Esophagus muscularis mucosa (tissue), 4 donors: Measurements from ENCODE around the gene PTPN14. TPM values are rescaled to one million over a fixed set of nuclear protein-coding genes. Genes with fewer than 3 reads are reported as not detected.

ENCODE experiments used
- DNase-seq: peaks from one replicate; pipeline ENCODE4 v3.0.0-alpha.2; 2017; ENCODE audit errors: extremely low spot score
- H3K27ac ChIP-seq, 4 donors: fragments of 200-600 bp; sonication (generic); replicated peaks in 1 of 4; 1 replicate in 3 of 4; 2 replicates in 1 of 4; pipeline ENCODE4 v1.5.1; 2016 to 2019; ENCODE audit warnings: mild to moderate bottlenecking in 1 of 4
- H3K27me3 ChIP-seq, 4 donors: fragments of 200-600 bp; sonication (generic); one replicate each; pipeline versions ENCODE4 v1.5.1 to v1.6.0; 2016 to 2019
- H3K36me3 ChIP-seq, 4 donors: fragments of 200-600 bp; sonication (generic); one replicate each; pipeline ENCODE4 v1.5.1; 2016 to 2019
- H3K4me1 ChIP-seq, 4 donors: fragments of 200-600 bp; sonication (generic); one replicate each; pipeline ENCODE4 v1.5.1; 2016 to 2019
- H3K4me3 ChIP-seq, 4 donors: fragments of 200-600 bp; sonication (generic); 1 replicate in 2 of 4; 2 replicates in 2 of 4; pipeline ENCODE4 v1.5.1; 2016 to 2019; ENCODE audit warnings: mild to moderate bottlenecking in 4 of 4, moderate library complexity in 1 of 4
- H3K9me3 ChIP-seq, 4 donors: fragments of 200-600 bp; sonication (generic); 1 replicate in 3 of 4; 2 replicates in 1 of 4; pipeline ENCODE4 v1.5.1; 2016 to 2019
- CTCF ChIP-seq, 3 experiments: fragments of 200-600 bp in 2 of 3; fragments of 450-650 bp in 1 of 3; sonication (generic) in 2 of 3; IDR thresholded peaks; one replicate each; pipeline ENCODE4 v1.5.1; 2017 to 2019; ENCODE audit warnings: antibody characterized with exemption in 3 of 3, mild to moderate bottlenecking in 2 of 3, moderate library complexity in 1 of 3
- EP300 ChIP-seq: sonication (generic); formaldehyde crosslinking; IDR thresholded peaks from one replicate; pipeline ENCODE4 v1.6.1; 2017; ENCODE audit warnings: antibody characterized with exemption
- POLR2A ChIP-seq: fragments of 450-650 bp; IDR thresholded peaks from one replicate; pipeline ENCODE4 v1.6.1; 2017; ENCODE audit warnings: antibody characterized with exemption, moderate library complexity, mild to moderate bottlenecking, low read depth
- POLR2AphosphoS5 ChIP-seq, 2 donors: sonication (generic); formaldehyde crosslinking; IDR thresholded peaks; one replicate each; pipeline ENCODE4 v1.6.1; 2017; ENCODE audit warnings: antibody characterized with exemption in 2 of 2
- WGBS: methylation state at CpG from one replicate; pipeline ENCODE4 v1.1.5; 2018; 5-methylcytosine and 5-hydroxymethylcytosine counted together
- intact Hi-C: fragments of 100-400 bp; cut with DNase I; formaldehyde crosslinking; loops from one replicate; pipeline ENCODE4 v1.15.1; 2023
- total RNA-seq, 4 donors: library from RNA; depleted of rRNA; stranded (reverse); fragments of >200 nt; gene quantifications; one replicate each; pipeline versions ENCODE4 v1.1.0 to v1.2.1, GENCODE V29; 2016

PTPN14 gene
- total RNA-seq, 4 donors from 2014 or later, result 48.5 to 108 (median 69.1) TPM

- Histone ChIP-seq H3K36me3 (no peaks in the 10 kb centered on the region), H3K4me3 (no peak overlapping the region), H3K4me1 (peaks cover 47 to 60% (median 55%) of the 10 kb centered on the region in 4 donors), H3K27ac (peak overlapping the region; percentile 22 to 63 (median 53)), H3K9me3 (no peaks in the 10 kb centered on the region), H3K27me3 (no peaks in the 10 kb centered on the region)
- DNase-seq, result no peak
- intact Hi-C loops, result no loop called here
- TF ChIP-seq EP300, result no peak
- no peak for TF ChIP-seq POLR2A
- TF ChIP-seq CTCF (IDR thresholded peaks at IDR 0.05), result no peak
- TF ChIP-seq POLR2AphosphoS5 (IDR thresholded peaks at IDR 0.05), result no peak
- WGBS, result 69% methylated on average over 2 of the region's 2 CpGs
Measured at GRCh38 chr1:214416858-214417257, 134.5 kb downstream of the PTPN14 start.

GRCh38 chr1:214416417-214416816, 135.0 kb downstream of the PTPN14 start:
- H3K9me3 ChIP-seq, result no peaks in the 10 kb centered on the region
- no peak overlapping the region for H3K4me3 ChIP-seq
- H3K27ac ChIP-seq, result peak overlapping the region; percentile 22 to 63 (median 53)
- H3K36me3 ChIP-seq, result no peaks in the 10 kb centered on the region
- whole genome bisulfite sequencing, result 23% methylated on average over 2 of the region's 2 CpGs
- TF ChIP-seq POLR2AphosphoS5 (IDR thresholded peaks at IDR 0.05) (peak in 1 of 2 donors; percentile 56), CTCF (IDR thresholded peaks at IDR 0.05) (no peak), EP300 (no peak), POLR2A (no peak)
- DNase-seq, result no peak
- peaks cover 47 to 59% (median 55%) of the 10 kb centered on the region in 4 donors for H3K4me1 ChIP-seq
- no peaks in the 10 kb centered on the region for H3K27me3 ChIP-seq
- intact Hi-C loops, result no loop called here

- Histone ChIP-seq H3K27me3 (no peaks in the 10 kb centered on the region), H3K4me1 (peaks cover 44 to 52% (median 49%) of the 10 kb centered on the region in 4 donors), H3K4me3 (no peak overlapping the region), H3K27ac (peak overlapping the region in 2 of 4 donors; percentile 47 to 63), H3K36me3 (peaks cover 0 to 6% (median 0%) of the 10 kb centered on the region in 4 donors), H3K9me3 (no peaks in the 10 kb centered on the region)
- WGBS, result 87% methylated on average over 5 of the region's 5 CpGs
- intact Hi-C loops, result no loop called here
- no peak for DNase-seq
- no peak for TF ChIP-seq POLR2AphosphoS5 (IDR thresholded peaks at IDR 0.05)
- TF ChIP-seq EP300, result no peak
- TF ChIP-seq POLR2A, result no peak
- TF ChIP-seq CTCF (IDR thresholded peaks at IDR 0.05), result no peak
Measured at GRCh38 chr1:214415131-214415530, 136.3 kb downstream of the PTPN14 start.

- DNase-seq, result no peak
- Histone ChIP-seq H3K9me3 (no peaks in the 10 kb centered on the region), H3K4me3 (no peak overlapping the region), H3K36me3 (peaks cover 0 to 11% (median 2%) of the 10 kb centered on the region in 4 donors), H3K27ac (no peak overlapping the region), H3K27me3 (no peaks in the 10 kb centered on the region), H3K4me1 (peaks cover 40 to 47% (median 45%) of the 10 kb centered on the region in 4 donors)
- intact Hi-C loops, result no loop called here
- TF ChIP-seq POLR2A (no peak), POLR2AphosphoS5 (IDR thresholded peaks at IDR 0.05) (no peak), CTCF (IDR thresholded peaks at IDR 0.05) (no peak), EP300 (no peak)
- 93% methylated on average over 4 of the region's 4 CpGs for WGBS
Measured at GRCh38 chr1:214414691-214415090, 136.7 kb downstream of the PTPN14 start.

- H3K4me1 ChIP-seq, result peaks cover 28 to 33% (median 31%) of the 10 kb centered on the region in 4 donors
- no peaks in the 10 kb centered on the region for H3K9me3 ChIP-seq
- no peak overlapping the region for H3K27ac ChIP-seq
- no peak for DNase-seq
- intact Hi-C loops, result no loop called here
- peaks cover 0 to 12% (median 2%) of the 10 kb centered on the region in 4 donors for H3K36me3 ChIP-seq
- H3K4me3 ChIP-seq, result no peak overlapping the region
- H3K27me3 ChIP-seq, result no peaks in the 10 kb centered on the region
- TF ChIP-seq CTCF (IDR thresholded peaks at IDR 0.05) (no peak), EP300 (no peak), POLR2AphosphoS5 (IDR thresholded peaks at IDR 0.05) (no peak), POLR2A (no peak)
Measured at GRCh38 chr1:214413315-214413714, 138.1 kb downstream of the PTPN14 start.
